Body of pancreas (tissue), 4 donors: ENCODE measurements around the gene ZNF423. TPM values are rescaled to one million over a fixed set of nuclear protein-coding genes. Genes with fewer than 3 reads are reported as not detected.

Experiments used
- ATAC-seq: fragments of 150-250 bp; one replicate; pipeline ENCODE4 v1.9.1; 2016
- DNase-seq, 4 donors: peaks; one replicate each; pipeline ENCODE4 v3.0.0-alpha.2; 2019
- H3K27ac ChIP-seq, 4 donors: fragments of 200-600 bp; sonication (generic); 1 replicate in 3 of 4; 2 replicates in 1 of 4; pipeline versions ENCODE4 v1.5.1 to v1.6.1; 2016 to 2019; ENCODE audit warnings: mild to moderate bottlenecking in 1 of 4, mixed read lengths in 1 of 4, moderate library complexity in 1 of 4
- H3K27me3 ChIP-seq, 2 donors: fragments of 200-600 bp; sonication (generic); one replicate each; pipeline ENCODE4 v1.6.0; 2016; ENCODE audit warnings: mild to moderate bottlenecking in 1 of 2
- H3K36me3 ChIP-seq, 2 donors: fragments of 200-600 bp; sonication (generic); replicated peaks in 1 of 2; 2 replicates each; pipeline ENCODE4 v1.5.1; 2016; ENCODE audit warnings: low read depth in 2 of 2; ENCODE audit not compliant: insufficient read depth in 1 of 2
- H3K4me1 ChIP-seq: fragments of 200-600 bp; sonication (generic); one replicate; pipeline ENCODE4 v1.6.0; 2016
- H3K4me3 ChIP-seq, 2 donors: fragments of 200-600 bp; sonication (generic); 1 replicate in 1 of 2; 2 replicates in 1 of 2; pipeline ENCODE4 v1.5.1; 2016 to 2019
- H3K9me3 ChIP-seq, 3 donors: fragments of 200-600 bp; sonication (generic); 1 replicate in 2 of 3; 2 replicates in 1 of 3; pipeline ENCODE4 v1.5.1; 2016
- CTCF ChIP-seq, 7 experiments: fragments of 450-650 bp in 4 of 7; fragments of 200-600 bp in 3 of 7; sonication (generic) in 3 of 7; IDR thresholded peaks; one replicate each; pipeline ENCODE4 v1.5.1; 2016 to 2019; ENCODE audit warnings: antibody characterized with exemption in 7 of 7
- POLR2A ChIP-seq, 3 donors: fragments of 450-650 bp; IDR thresholded peaks; one replicate each; pipeline ENCODE4 v1.6.1; 2016; ENCODE audit warnings: antibody characterized with exemption in 3 of 3, mild to moderate bottlenecking in 2 of 3
- WGBS, 2 donors: methylation state at CpG; one replicate each; pipeline ENCODE4 v1.1.5; 2017; 5-methylcytosine and 5-hydroxymethylcytosine counted together
- intact Hi-C: fragments of 100-400 bp; cut with DNase I; formaldehyde crosslinking; loops from one replicate; pipeline ENCODE4 v1.15.1; 2023
- total RNA-seq, 2 donors: library from RNA; depleted of rRNA; stranded (reverse); fragments of >200 nt; gene quantifications; one replicate each; pipeline ENCODE4 v1.1.0, GENCODE V29; 2016

ZNF423 gene
- total RNA-seq, 2 donors from 2014 or later, result 4.2 to 9.2 TPM

- TF ChIP-seq POLR2A (IDR thresholded peaks at IDR 0.05) (no peak), CTCF (IDR thresholded peaks at IDR 0.05) (peak; percentile 59 to 91 (median 70))
- ATAC-seq (peak; percentile 76), DNase-seq (peak; percentile 13 to 53 (median 42))
- H3K27me3 ChIP-seq, result no peaks in the 10 kb centered on the region
- no peak overlapping the region for H3K4me3 ChIP-seq
- no peak overlapping the region for H3K27ac ChIP-seq
- no peaks in the 10 kb centered on the region for H3K36me3 ChIP-seq
- no peaks in the 10 kb centered on the region for H3K9me3 ChIP-seq
- intact Hi-C loops, result loop anchor here (10.0 kb wide), 1 partner anchor 423 kb away; no protein-coding TSS in a partner anchor
- WGBS, 2 donors, result 36 to 41% methylated on average over 23 to 59 of the region's 62 CpGs
- peaks cover 8% of the 10 kb centered on the region for H3K4me1 ChIP-seq
Measured at GRCh38 chr16:49491771-49492761, 363.8 kb downstream of the ZNF423 start.

GRCh38 chr16:49491106-49491670, 364.7 kb downstream of the ZNF423 start:
- ATAC-seq (no peak), DNase-seq (no peak)
- Histone ChIP-seq H3K4me1 (peaks cover 8% of the 10 kb centered on the region), H3K9me3 (no peaks in the 10 kb centered on the region), H3K27me3 (no peaks in the 10 kb centered on the region), H3K36me3 (no peaks in the 10 kb centered on the region), H3K4me3 (no peak overlapping the region), H3K27ac (no peak overlapping the region)
- intact Hi-C loops, result loop anchor here (10.0 kb wide), 1 partner anchor 424 kb away; no protein-coding TSS in a partner anchor
- TF ChIP-seq CTCF (IDR thresholded peaks at IDR 0.05) (no peak), POLR2A (IDR thresholded peaks at IDR 0.05) (no peak)
- 84 to 87% methylated on average over 20 of the region's 20 CpGs for WGBS, 2 donors

- Histone ChIP-seq H3K27ac (no peak overlapping the region), H3K9me3 (no peaks in the 10 kb centered on the region), H3K4me1 (peaks cover 8% of the 10 kb centered on the region), H3K4me3 (no peak overlapping the region), H3K27me3 (no peaks in the 10 kb centered on the region), H3K36me3 (no peaks in the 10 kb centered on the region)
- no peak for DNase-seq
- TF ChIP-seq POLR2A (IDR thresholded peaks at IDR 0.05) (no peak), CTCF (IDR thresholded peaks at IDR 0.05) (no peak)
- WGBS, 2 donors, result 86 to 89% methylated on average over 7 to 8 of the region's 8 CpGs
- ATAC-seq, result no peak
- intact Hi-C loops, result loop anchor here (10.0 kb wide), 1 partner anchor 424 kb away; no protein-coding TSS in a partner anchor
Measured at GRCh38 chr16:49490321-49490705, 365.6 kb downstream of the ZNF423 start.

- H3K27ac ChIP-seq, result no peak overlapping the region
- no peak overlapping the region for H3K4me3 ChIP-seq
- no peaks in the 10 kb centered on the region for H3K36me3 ChIP-seq
- H3K4me1 ChIP-seq, result peaks cover 8% of the 10 kb centered on the region
- H3K9me3 ChIP-seq, result no peaks in the 10 kb centered on the region
- intact Hi-C loops, result loop anchor here (10.0 kb wide), 1 partner anchor 425 kb away; no protein-coding TSS in a partner anchor
- no peaks in the 10 kb centered on the region for H3K27me3 ChIP-seq
- WGBS, 2 donors, result 87 to 88% methylated on average over 6 to 7 of the region's 7 CpGs
- no peak for ATAC-seq
- TF ChIP-seq POLR2A (IDR thresholded peaks at IDR 0.05) (no peak), CTCF (IDR thresholded peaks at IDR 0.05) (no peak)
- no peak for DNase-seq
Measured at GRCh38 chr16:49489686-49490320, 366.1 kb downstream of the ZNF423 start.
